ENCODE data around the gene MGMT.

The MGMT gene

GRCh38 chr10:129629911-129630310 lies 162.9 kb downstream of the MGMT start:
- no peak for DNase-seq

- no peak for DNase-seq
These were observed 164.0 kb downstream of the MGMT start for GRCh38 chr10:129631006-129631405.

- no peak for DNase-seq
These were observed 165.0 kb downstream of the MGMT start for GRCh38 chr10:129631870-129632623.

GRCh38 chr10:129637010-129637409 lies 170.0 kb downstream of the MGMT start:
- no peak for DNase-seq

- DNase-seq: no peak
These were observed 170.8 kb downstream of the MGMT start for GRCh38 chr10:129637846-129638245.

GRCh38 chr10:129641351-129641750 lies 174.3 kb downstream of the MGMT start:
- DNase-seq: no peak

GRCh38 chr10:129641982-129642381 lies 174.9 kb downstream of the MGMT start:
- DNase-seq: no peak

GRCh38 chr10:129642427-129642826 lies 175.4 kb downstream of the MGMT start:
- no peak for DNase-seq

- no peak for DNase-seq
These were observed 176.2 kb downstream of the MGMT start for GRCh38 chr10:129643266-129643665.

- DNase-seq: no peak
These were observed 178.4 kb downstream of the MGMT start for GRCh38 chr10:129645487-129645886.

- no peak for DNase-seq
These were observed 179.9 kb downstream of the MGMT start for GRCh38 chr10:129646973-129647372.

GRCh38 chr10:129647590-129647989 lies 180.5 kb downstream of the MGMT start:
- no peak for DNase-seq

GRCh38 chr10:129648856-129649255 lies 181.8 kb downstream of the MGMT start:
- DNase-seq: no peak

GRCh38 chr10:129652021-129652420 lies 185.0 kb downstream of the MGMT start:
- DNase-seq: no peak

- DNase-seq: no peak
These were observed 185.6 kb downstream of the MGMT start for GRCh38 chr10:129652521-129653201.

- DNase-seq: no peak
These were observed 186.4 kb downstream of the MGMT start for GRCh38 chr10:129653428-129653827.

- DNase-seq: no peak
These were observed 186.8 kb downstream of the MGMT start for GRCh38 chr10:129653861-129654260.

GRCh38 chr10:129654461-129654860 lies 187.4 kb downstream of the MGMT start:
- no peak for DNase-seq

- no peak for DNase-seq
These were observed 188.1 kb downstream of the MGMT start for GRCh38 chr10:129655007-129655678.

GRCh38 chr10:129655679-129656031 lies 188.6 kb downstream of the MGMT start:
- DNase-seq: no peak

- DNase-seq: no peak
These were observed 189.6 kb downstream of the MGMT start for GRCh38 chr10:129656642-129657041.

- no peak for DNase-seq
These were observed 190.4 kb downstream of the MGMT start for GRCh38 chr10:129657297-129658017.

GRCh38 chr10:129658376-129659072 lies 191.5 kb downstream of the MGMT start:
- DNase-seq: no peak
